ENCODE results near the gene OSMR. TPM values are rescaled to one million over a fixed set of nuclear protein-coding genes. Genes with fewer than 3 reads are reported as not detected.

OSMR gene
- total RNA-seq, 4 donors from 2014 or later, result 38.6 to 61.0 (median 51.7) TPM

GRCh38 chr5:38916802-38917201 is 71.0 kb downstream of the OSMR start:
- TF ChIP-seq CTCF (IDR thresholded peaks at IDR 0.05; ENCODE audit: low read depth), result no peak

- TF ChIP-seq CTCF (IDR thresholded peaks at IDR 0.05; ENCODE audit: low read depth), result no peak
Observed at GRCh38 chr5:38921174-38921573, 75.4 kb downstream of the OSMR start.

DNA sequence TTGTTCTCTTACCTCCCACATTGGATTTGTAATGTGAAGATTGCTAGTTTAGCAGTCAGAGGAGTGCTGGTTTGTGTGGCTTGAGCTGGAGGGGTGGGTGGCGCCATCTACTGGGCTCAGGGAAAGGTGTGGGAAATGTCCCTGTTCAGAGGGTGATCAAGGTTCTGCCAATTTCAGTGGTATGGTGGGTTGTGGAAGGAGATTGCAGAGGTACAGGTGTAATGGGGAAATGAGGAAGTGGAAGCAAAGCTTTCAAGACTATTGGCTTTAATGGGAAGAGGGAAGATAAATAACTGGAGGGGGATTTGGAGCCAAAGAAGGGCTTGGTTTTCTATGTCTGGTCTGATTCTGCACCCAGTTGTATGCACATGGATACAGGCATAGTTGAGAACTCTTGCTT is 76.4 kb downstream of the OSMR start:
- no peak for TF ChIP-seq CTCF (IDR thresholded peaks at IDR 0.05; ENCODE audit: low read depth)

GRCh38 chr5:38923661-38924451 is 78.0 kb downstream of the OSMR start:
- no peak for TF ChIP-seq CTCF (IDR thresholded peaks at IDR 0.05; ENCODE audit: low read depth)

GRCh38 chr5:38925154-38925925 is 79.5 kb downstream of the OSMR start:
- TF ChIP-seq CTCF (IDR thresholded peaks at IDR 0.05; ENCODE audit: low read depth), result no peak

DNA sequence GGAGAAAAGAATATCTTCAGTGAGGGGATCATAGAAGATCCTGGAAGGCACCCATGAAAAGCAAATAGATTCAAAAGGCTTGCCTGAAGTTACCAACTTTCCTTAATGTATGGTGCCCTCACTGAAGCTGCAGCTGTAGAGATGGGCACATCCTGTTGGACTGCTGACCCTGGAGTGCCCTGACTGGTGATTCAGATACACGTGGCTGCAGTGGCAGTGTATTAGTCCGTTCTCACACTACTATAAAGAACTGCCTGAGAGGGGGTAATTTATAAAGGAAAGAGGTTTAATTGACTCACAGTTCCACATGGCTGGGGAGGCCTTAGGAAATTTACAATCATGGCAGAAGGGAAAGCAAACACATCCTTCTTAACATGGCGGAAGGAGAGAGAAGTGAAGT is 80.3 kb downstream of the OSMR start:
- no peak for TF ChIP-seq CTCF (IDR thresholded peaks at IDR 0.05; ENCODE audit: low read depth)

GRCh38 chr5:38927470-38927869 is 81.7 kb downstream of the OSMR start:
- TF ChIP-seq CTCF (IDR thresholded peaks at IDR 0.05; ENCODE audit: low read depth), result no peak
